Hepatocyte (in vitro differentiated cells): ENCODE results near the gene EML6. TPM values are rescaled to one million over a fixed set of nuclear protein-coding genes. Genes with fewer than 3 reads are reported as not detected.

Experiments used
- DNase-seq: peaks from one replicate; pipeline ENCODE4 v3.0.0-alpha.2; 2016; ENCODE audit warnings: low spot score
- H2AFZ ChIP-seq: fragments of 200-600 bp; sonication (generic); 2 replicates; pipeline ENCODE4 v1.6.0; 2016; ENCODE audit warnings: antibody characterized with exemption, mild to moderate bottlenecking
- H3K27ac ChIP-seq: fragments of 200-600 bp; sonication (generic); 2 replicates; pipeline ENCODE4 v1.5.1; 2016; ENCODE audit warnings: mild to moderate bottlenecking
- H3K27me3 ChIP-seq: fragments of 200-600 bp; sonication (generic); 2 replicates; pipeline ENCODE4 v1.6.1; 2016
- H3K36me3 ChIP-seq: fragments of 200-600 bp; sonication (generic); replicated peaks from 2 replicates; pipeline ENCODE4 v1.5.1; 2016; ENCODE audit warnings: low read depth; ENCODE audit not compliant: insufficient read depth
- H3K4me1 ChIP-seq: fragments of 200-600 bp; sonication (generic); 2 replicates; pipeline ENCODE4 v1.5.1; 2016; ENCODE audit warnings: mild to moderate bottlenecking, moderate library complexity; ENCODE audit not compliant: insufficient read depth
- H3K4me2 ChIP-seq: fragments of 200-600 bp; sonication (generic); 2 replicates; pipeline ENCODE4 v1.6.0; 2016
- H3K4me3 ChIP-seq: fragments of 200-600 bp; sonication (generic); 2 replicates; pipeline ENCODE4 v1.5.1; 2016; ENCODE audit warnings: mild to moderate bottlenecking
- H3K79me2 ChIP-seq: fragments of 200-600 bp; sonication (generic); 2 replicates; pipeline ENCODE4 v1.6.0; 2017; ENCODE audit warnings: mild to moderate bottlenecking
- H3K9me2 ChIP-seq: fragments of 200-600 bp; sonication (generic); replicated peaks from 2 replicates; pipeline ENCODE4 v1.6.0; 2017; ENCODE audit warnings: mild to moderate bottlenecking; ENCODE audit not compliant: insufficient read depth
- H3K9me3 ChIP-seq: fragments of 200-600 bp; sonication (generic); 2 replicates; pipeline ENCODE4 v1.5.1; 2016; ENCODE audit warnings: low read depth, mild to moderate bottlenecking
- H4K20me1 ChIP-seq: fragments of 200-600 bp; sonication (generic); 2 replicates; pipeline ENCODE4 v1.6.0; 2016; ENCODE audit warnings: mild to moderate bottlenecking; ENCODE audit not compliant: insufficient read depth, poor library complexity, severe bottlenecking
- EZH2 ChIP-seq: fragments of 200-600 bp; sonication (generic); IDR thresholded peaks from 2 replicates; pipeline ENCODE4 v1.6.1; 2016; ENCODE audit warnings: antibody characterized with exemption, mild to moderate bottlenecking, borderline replicate concordance
- EZH2phosphoT487 ChIP-seq: fragments of 200-600 bp; sonication (generic); IDR thresholded peaks from one replicate; pipeline ENCODE4 v1.6.1; 2018; ENCODE audit warnings: antibody characterized with exemption, mild to moderate bottlenecking, low read depth, moderate library complexity; ENCODE audit not compliant: unreplicated experiment, severe bottlenecking
- WGBS: methylation state at CpG from one replicate; pipeline ENCODE4 v1.1.6; 2016; ENCODE audit warnings: low lambda C conversion rate; ENCODE audit errors: missing lambda C conversion rate; 5-methylcytosine and 5-hydroxymethylcytosine counted together
- polyA plus RNA-seq: library from polyadenylated mRNA; unstranded; fragments of >200 nt; fragmentation: Nextera tagmentation; extraction: Ambion mirVana; gene quantifications from 2 replicates; pipeline ENCODE4 v1.2.1, GENCODE V29; 2016
- total RNA-seq: library from RNA; depleted of rRNA; stranded (reverse); fragments of >200 nt; gene quantifications from 2 replicates; pipeline ENCODE4 v1.2.3, GENCODE V29; 2014
- TF ChIP-seq, protein P1 (sequence below): fragments of 200-600 bp; sonication (generic); IDR thresholded peaks from 2 replicates; pipeline ENCODE4 v1.5.1; 2016; ENCODE audit warnings: antibody characterized with exemption, mild to moderate bottlenecking; ENCODE audit not compliant: poor library complexity

EML6 gene
- total and polyA plus RNA-seq, 2 experiments from 2014 or later = 1.9 to 4.0 TPM

DNA sequence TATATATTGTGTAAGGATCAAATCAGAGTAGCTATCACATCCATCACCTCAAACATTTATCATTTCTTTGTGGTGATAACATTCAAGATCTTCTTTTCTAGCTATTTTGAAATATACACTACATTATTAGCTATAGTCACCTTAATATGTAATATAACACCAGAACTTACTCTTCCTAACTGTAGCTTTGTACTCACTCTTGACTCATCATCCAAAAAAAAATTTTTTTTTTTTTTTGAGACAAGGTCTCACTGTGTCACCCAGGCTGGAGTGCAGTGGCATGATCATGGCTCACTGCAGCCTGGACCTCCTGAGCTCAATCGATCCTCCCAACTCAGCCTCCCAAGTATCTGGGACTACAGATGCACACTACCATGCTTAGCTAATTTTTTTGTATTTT is 153.3 kb downstream of the EML6 start:
- Histone ChIP-seq H3K9me2 (no peaks in the 10 kb centered on the region), H3K4me2 (no peak overlapping the region), H3K9me3 (no peaks in the 10 kb centered on the region), H4K20me1 (no peaks in the 10 kb centered on the region), H3K4me3 (no peak overlapping the region), H3K79me2 (no peaks in the 10 kb centered on the region), H3K4me1 (no peaks in the 10 kb centered on the region), H3K36me3 (no peaks in the 10 kb centered on the region), H3K27me3 (no peaks in the 10 kb centered on the region), H3K27ac (no peak overlapping the region), H2AFZ (no peak overlapping the region)
- no peak for DNase-seq
- TF ChIP-seq, protein P1, sequence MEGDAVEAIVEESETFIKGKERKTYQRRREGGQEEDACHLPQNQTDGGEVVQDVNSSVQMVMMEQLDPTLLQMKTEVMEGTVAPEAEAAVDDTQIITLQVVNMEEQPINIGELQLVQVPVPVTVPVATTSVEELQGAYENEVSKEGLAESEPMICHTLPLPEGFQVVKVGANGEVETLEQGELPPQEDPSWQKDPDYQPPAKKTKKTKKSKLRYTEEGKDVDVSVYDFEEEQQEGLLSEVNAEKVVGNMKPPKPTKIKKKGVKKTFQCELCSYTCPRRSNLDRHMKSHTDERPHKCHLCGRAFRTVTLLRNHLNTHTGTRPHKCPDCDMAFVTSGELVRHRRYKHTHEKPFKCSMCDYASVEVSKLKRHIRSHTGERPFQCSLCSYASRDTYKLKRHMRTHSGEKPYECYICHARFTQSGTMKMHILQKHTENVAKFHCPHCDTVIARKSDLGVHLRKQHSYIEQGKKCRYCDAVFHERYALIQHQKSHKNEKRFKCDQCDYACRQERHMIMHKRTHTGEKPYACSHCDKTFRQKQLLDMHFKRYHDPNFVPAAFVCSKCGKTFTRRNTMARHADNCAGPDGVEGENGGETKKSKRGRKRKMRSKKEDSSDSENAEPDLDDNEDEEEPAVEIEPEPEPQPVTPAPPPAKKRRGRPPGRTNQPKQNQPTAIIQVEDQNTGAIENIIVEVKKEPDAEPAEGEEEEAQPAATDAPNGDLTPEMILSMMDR = no peak
- TF ChIP-seq EZH2 = no peak
- TF ChIP-seq EZH2phosphoT487 = no peak
- 95% methylated on average over 1 of the region's 1 CpG for whole genome bisulfite sequencing

DNA sequence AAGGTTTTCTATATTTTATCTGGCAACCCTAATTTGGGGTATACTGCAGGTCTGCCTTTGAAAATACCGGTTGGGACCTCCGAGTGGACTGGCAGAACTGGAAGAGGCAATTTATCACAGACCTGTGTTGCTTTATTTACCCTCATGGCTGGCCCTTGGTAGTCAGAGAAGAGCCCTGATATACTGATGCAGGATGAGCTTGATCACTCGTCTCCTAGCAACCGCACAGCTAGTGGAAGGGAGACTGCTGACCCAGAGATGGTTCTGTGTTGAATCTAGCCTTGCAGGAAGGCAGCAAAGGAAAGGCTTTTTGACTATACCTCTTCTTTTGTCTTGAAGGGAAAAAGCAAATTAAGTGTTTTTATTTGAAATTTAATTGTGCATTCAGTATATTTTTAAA is 154.7 kb downstream of the EML6 start:
- H3K4me1 ChIP-seq = peaks cover 2% of the 10 kb centered on the region
- H3K27me3 ChIP-seq = no peaks in the 10 kb centered on the region
- H3K36me3 ChIP-seq = no peaks in the 10 kb centered on the region
- no peak overlapping the region for H2AFZ ChIP-seq
- H3K9me3 ChIP-seq = no peaks in the 10 kb centered on the region
- DNase-seq = no peak
- no peak for TF ChIP-seq EZH2
- TF ChIP-seq, protein P1 = no peak
- TF ChIP-seq EZH2phosphoT487 = no peak
- no peak overlapping the region for H3K4me2 ChIP-seq
- no peaks in the 10 kb centered on the region for H3K79me2 ChIP-seq
- H3K4me3 ChIP-seq = no peak overlapping the region
- 92% methylated on average over 4 of the region's 4 CpGs for WGBS
- no peaks in the 10 kb centered on the region for H4K20me1 ChIP-seq
- H3K27ac ChIP-seq = no peak overlapping the region
- no peaks in the 10 kb centered on the region for H3K9me2 ChIP-seq

DNA sequence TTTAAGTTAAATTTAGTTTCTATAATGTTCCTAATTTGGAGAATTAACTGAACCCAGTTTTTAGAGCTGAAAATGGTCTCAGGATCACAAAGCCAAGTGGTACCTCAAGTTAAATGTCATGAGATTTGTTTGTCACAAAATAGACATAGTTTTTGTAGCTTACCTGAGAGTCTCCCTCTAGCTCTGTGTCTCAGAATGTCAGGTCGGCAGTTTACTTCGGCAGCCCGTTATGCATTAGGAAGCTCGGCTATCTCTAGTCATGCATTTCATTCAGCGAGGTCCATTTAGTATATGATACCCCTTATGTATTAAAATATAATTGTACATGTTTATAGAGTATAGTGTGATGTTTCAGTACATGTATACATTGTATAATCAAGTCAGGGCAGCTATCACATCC is 155.6 kb downstream of the EML6 start:
- no peaks in the 10 kb centered on the region for H3K36me3 ChIP-seq
- no peak for DNase-seq
- peaks cover 6% of the 10 kb centered on the region for H3K4me1 ChIP-seq
- H2AFZ ChIP-seq = no peak overlapping the region
- H3K79me2 ChIP-seq = no peaks in the 10 kb centered on the region
- no peak overlapping the region for H3K27ac ChIP-seq
- WGBS = 86% methylated on average over 5 of the region's 5 CpGs
- H3K4me2 ChIP-seq = no peak overlapping the region
- H3K9me2 ChIP-seq = no peaks in the 10 kb centered on the region
- H3K9me3 ChIP-seq = no peaks in the 10 kb centered on the region
- H3K27me3 ChIP-seq = no peaks in the 10 kb centered on the region
- H4K20me1 ChIP-seq = no peaks in the 10 kb centered on the region
- TF ChIP-seq, protein P1 = no peak
- no peak for TF ChIP-seq EZH2
- no peak for TF ChIP-seq EZH2phosphoT487
- H3K4me3 ChIP-seq = no peak overlapping the region
